GM12873 (cell line): ENCODE results near the gene DEAF1.

Experiments
- CTCF ChIP-seq: IDR thresholded peaks from 2 replicates; pipeline ENCODE4 v1.5.1; 2012; ENCODE audit warnings: low read depth, mild to moderate bottlenecking, moderate library complexity, low read length, control low read depth; ENCODE audit not compliant: insufficient read depth; ENCODE audit errors: missing control alignments

Gene DEAF1

DNA sequence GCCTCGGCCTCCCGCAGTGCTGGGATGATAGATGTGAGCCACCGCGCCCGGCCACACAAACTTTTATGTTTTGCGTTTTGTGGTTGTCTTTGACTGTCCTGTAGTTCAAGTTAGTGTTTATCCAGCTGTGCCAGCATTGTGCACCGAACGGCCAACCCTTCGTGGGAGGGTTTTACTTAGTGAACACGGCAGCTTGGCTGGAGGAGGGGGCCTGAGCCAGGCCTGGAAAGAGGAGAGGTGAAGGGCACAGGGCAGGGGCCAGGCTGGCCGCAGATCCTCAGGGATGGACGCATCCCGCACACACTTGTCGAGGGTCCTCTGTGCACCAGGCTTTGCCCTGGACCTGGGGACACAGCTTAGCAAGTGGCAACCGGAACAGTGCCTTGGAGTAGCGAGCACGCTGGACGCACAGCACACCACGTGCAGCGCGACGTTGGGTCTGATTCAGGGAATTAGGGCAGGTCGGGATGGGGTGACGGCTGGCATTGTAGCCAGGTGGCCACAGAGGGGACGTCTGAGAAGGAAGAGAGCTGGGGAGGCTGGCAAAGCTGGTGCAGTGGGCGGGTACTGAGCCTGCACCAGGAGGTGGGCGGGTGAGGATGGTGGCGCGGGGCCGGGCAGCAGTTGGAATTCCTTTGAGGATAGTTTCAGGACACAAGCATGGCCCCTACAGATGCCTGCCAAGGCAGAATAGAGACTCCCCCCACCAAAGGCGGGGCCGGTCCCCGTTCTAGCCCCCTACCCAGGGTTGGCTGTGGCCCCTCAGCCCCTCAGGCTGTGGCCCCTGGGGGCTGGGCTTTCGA, 24.4 kb upstream of the DEAF1 start:
- no peak for TF ChIP-seq CTCF

DNA sequence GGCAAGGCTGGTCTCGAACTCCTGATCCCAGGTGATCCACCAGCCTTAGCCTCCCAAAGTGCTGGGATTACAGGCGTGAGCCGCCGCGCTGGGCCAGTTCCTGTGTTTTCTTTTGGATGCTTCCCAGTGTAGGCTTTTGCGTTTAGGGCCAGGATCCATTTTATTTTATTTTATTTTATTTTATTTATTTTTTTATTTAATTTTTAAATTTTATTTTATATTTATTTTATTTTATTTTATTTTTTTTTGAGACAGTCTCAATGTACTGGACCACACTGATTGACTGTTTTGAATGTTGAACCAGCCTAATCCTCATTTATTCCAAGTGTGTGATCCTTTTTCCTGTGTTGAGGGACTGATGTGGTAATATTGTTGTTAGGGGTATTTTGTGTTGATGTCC, 19.4 kb upstream of the DEAF1 start:
- no peak for TF ChIP-seq CTCF

DNA sequence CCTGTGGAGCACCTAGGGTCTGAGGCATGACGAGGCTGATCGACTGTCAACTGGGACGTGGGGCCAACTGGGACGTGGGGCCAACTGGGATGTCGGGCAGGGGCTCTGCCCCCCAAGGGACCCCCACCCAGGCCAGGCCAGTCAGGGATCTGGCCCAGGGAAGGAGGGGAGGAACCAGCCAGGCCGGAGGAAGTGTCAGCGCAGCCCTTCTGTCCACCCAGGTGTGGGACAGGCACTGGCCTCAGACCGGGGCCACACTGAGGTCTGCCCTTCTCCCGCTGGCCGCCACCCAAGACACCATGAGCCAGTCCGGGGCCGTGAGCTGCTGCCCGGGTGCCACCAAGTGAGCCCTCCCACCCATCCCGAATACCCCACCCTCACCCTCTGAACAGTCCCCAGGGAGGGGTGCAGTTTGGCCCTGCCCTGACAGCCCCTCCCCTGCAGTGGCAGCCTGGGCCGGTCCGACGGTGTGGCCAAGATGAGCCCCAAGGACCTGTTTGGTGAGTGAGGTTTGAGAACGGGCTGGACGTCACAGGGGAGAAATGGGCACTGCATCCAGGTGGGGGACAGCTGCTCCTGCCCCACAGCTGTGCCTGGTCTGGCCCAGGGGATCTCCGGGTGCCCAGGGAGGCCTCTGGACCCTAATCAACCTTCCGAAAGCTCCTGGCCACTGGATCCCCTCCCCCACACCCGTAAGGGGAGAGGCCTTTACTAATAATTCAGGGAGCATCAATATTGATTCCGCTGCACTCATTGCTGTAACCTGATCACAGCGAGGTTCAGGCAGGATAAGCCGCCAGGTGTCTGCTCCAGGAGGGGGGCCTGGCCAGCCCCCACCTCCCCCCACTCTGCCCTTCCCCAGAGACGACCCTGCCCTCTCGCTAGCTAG, 14.3 kb upstream of the DEAF1 start:
- TF ChIP-seq CTCF = no peak

DNA sequence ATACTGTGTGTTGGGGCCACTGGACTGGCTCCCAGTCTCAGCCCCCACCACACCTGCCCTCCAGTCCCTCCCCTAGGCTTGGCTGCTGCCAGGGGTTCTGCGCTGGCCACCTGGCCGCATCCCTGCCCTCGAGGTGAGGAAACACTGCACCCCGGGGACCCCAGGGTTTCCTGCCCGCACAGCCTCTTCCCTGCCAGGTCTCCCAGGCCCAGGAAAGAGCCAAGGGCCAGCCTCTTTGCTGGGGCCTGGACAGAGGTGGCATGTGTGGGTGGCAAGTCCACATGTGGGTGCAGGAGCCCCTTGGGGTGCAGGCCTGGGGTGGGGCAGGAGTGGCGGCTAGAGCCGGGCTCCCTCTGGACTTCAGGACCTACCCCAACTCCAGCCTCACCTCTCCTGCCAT, 13.5 kb upstream of the DEAF1 start:
- TF ChIP-seq CTCF = no peak

GRCh38 chr11:707817-708420, 12.9 kb upstream of the DEAF1 start:
- TF ChIP-seq CTCF = no peak

DNA sequence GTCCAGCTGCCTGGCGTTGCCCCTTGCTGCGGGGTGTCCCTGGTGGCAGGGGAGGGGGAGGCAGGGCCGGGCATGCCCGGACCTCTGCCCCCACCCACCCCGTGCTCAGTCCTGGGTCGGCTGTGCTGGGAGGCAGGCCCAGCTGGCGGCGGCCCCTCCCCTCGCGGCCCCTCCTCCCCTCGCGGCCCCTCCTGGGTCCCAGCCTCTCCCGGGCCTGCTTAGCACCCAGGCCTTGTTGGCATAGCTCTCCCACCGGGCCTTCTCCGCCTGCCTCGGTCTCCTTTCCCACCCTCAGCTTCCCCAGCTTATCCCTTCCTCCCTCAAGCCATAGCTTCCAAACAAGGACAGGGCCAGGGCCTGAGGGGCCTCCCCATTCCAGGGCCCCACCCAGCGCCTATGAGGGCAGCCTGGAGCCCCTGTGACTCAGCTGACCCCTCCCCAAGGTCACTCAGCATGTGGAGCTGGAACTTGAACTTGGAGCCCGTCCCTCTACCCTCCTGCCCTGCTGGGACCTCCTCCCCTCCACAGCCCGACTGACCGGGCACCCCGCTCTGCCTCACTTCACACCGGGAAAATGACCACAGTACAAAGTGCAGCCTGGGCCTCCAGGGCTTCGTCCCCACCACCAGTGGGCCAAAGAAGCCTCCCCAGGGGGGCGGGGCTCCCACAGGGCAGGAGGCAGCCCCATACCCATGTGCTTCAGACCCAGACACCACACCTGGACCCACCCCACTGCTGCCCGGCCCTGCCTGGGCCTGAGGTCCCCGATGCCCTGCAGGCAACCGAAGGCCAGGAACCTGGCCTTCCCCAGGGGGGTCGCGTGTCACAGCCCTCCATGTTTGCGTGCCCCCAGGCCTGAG, 12.2 kb upstream of the DEAF1 start:
- peak; percentile 11 for TF ChIP-seq CTCF
